ENCODE measurements around the gene ADAMTS16.

Gene ADAMTS16

DNA sequence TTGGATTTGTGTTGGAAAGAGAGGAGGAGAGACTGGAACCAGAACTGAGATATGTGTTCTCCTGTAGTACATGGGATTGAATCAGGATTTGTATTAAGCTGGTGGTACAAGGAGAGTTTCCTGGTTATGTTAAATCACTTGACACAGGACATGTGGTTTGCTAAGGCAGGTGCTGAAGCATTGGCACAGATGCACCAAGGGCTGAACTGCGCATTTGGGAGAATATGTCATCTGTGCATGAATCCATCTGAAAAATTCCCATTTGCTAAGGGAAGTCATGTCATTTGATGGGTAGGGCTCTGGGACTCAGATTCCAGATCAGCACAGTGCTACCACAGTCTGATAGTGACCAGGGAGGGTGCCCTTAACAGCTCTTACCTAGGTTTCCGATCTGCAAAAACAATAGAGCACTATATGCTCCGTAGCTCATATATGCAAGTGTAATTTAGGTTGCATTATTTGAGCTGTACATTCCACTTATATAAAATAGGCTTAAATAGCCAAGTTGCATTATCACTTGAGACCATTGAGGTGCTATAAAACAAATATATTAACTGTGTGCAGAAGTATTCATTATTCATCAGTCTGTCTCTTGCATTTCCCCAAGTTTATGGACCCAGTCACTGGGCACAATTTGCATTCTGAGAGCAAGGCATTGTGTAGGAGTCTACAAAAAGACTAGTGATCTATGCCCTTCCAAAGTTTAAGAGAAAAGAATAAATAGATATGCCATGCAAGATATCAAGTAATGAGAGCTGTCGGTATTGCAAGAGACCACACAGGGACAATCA is 55.2 kb downstream of the ADAMTS16 start:
- ATAC-seq, result no peak
- no peak for TF ChIP-seq RARB (CRISPR knock-in tag; IDR thresholded peaks at IDR 0.05)

DNA sequence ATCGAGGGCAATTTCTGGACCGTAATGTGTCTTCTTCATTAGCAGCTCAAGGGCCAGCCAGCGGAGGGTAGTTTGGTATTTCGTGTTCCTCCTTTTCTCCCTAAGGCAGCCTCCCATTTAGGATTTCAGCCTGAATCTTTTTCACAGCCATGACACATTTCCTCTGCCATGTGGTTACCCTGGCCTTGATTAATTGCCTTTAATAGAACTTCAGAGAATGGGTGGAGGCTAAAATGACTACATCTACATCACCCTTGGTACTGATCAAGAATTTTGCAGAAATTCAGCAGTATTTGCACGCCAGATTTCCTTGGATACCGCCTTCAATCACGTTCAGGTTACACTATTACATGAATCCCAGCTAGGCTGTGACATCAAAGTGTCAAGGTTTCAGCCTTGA is 58.0 kb downstream of the ADAMTS16 start:
- TF ChIP-seq ARNTL (CRISPR knock-in tag; IDR thresholded peaks at IDR 0.05; ENCODE audit: borderline replicate concordance, low read depth) (no peak), SNAI2 (CRISPR knock-in tag; IDR thresholded peaks at IDR 0.05) (no peak), PPARA (CRISPR knock-in tag; IDR thresholded peaks at IDR 0.05; ENCODE audit: borderline replicate concordance) (no peak), ZNF70 (CRISPR knock-in tag; IDR thresholded peaks at IDR 0.05) (no peak)
- TF ChIP-seq, protein P1, sequence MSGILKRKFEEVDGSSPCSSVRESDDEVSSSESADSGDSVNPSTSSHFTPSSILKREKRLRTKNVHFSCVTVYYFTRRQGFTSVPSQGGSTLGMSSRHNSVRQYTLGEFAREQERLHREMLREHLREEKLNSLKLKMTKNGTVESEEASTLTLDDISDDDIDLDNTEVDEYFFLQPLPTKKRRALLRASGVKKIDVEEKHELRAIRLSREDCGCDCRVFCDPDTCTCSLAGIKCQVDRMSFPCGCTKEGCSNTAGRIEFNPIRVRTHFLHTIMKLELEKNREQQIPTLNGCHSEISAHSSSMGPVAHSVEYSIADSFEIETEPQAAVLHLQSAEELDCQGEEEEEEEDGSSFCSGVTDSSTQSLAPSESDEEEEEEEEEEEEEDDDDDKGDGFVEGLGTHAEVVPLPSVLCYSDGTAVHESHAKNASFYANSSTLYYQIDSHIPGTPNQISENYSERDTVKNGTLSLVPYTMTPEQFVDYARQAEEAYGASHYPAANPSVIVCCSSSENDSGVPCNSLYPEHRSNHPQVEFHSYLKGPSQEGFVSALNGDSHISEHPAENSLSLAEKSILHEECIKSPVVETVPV (CRISPR knock-in tag; IDR thresholded peaks at IDR 0.05), result no peak
- no peak for ATAC-seq

DNA sequence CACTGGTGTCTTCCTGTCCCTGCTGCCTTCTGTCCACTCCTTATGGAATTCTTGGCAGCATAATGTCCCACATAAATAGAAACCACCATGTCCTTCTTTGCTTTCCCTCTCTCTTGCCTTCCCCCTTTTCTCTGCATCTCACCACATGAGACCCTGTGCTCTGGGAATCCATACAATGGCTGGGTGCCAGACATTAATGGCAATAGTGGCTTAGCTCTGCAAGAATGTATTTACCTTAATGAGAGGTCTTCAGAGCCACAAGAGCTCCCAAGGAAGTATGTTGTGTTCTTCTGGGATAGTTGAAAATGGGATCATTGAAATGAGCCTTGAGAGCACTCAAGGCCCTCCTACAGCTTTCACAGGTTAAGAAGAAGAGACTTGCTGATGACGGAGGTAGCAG is 58.7 kb downstream of the ADAMTS16 start:
- no peak for ATAC-seq
- TF ChIP-seq TOX (CRISPR knock-in tag; IDR thresholded peaks at IDR 0.05; ENCODE audit: borderline replicate concordance), result no peak

DNA sequence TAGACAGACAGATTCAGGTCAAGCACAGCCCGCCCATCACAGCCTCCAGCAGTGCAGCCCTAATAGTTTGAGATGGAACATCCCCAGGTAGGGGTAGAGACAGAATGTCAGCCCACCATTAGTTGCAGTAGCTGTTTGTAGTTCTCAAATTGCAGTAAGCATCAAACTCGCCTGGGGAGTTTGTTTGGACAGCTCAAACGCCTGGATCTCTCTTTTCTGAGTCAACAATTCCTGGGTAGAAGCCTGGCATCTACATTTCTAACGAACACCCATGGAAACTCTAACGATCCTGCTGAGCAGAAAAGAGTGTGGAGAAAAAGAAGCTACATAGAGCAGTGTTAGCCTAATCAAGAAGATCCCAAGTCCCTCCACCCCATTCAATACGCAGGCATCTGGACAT is 59.4 kb downstream of the ADAMTS16 start:
- TF ChIP-seq ZNF8 (CRISPR knock-in tag; IDR thresholded peaks at IDR 0.05), result no peak
- no peak for TF ChIP-seq ZC3H10 (CRISPR knock-in tag; IDR thresholded peaks at IDR 0.05)
- TF ChIP-seq TCF4 (CRISPR knock-in tag; IDR thresholded peaks at IDR 0.05; ENCODE audit: borderline replicate concordance), result no peak
- no peak for TF ChIP-seq SNAI2 (CRISPR knock-in tag; IDR thresholded peaks at IDR 0.05)
- TF ChIP-seq, protein P2, sequence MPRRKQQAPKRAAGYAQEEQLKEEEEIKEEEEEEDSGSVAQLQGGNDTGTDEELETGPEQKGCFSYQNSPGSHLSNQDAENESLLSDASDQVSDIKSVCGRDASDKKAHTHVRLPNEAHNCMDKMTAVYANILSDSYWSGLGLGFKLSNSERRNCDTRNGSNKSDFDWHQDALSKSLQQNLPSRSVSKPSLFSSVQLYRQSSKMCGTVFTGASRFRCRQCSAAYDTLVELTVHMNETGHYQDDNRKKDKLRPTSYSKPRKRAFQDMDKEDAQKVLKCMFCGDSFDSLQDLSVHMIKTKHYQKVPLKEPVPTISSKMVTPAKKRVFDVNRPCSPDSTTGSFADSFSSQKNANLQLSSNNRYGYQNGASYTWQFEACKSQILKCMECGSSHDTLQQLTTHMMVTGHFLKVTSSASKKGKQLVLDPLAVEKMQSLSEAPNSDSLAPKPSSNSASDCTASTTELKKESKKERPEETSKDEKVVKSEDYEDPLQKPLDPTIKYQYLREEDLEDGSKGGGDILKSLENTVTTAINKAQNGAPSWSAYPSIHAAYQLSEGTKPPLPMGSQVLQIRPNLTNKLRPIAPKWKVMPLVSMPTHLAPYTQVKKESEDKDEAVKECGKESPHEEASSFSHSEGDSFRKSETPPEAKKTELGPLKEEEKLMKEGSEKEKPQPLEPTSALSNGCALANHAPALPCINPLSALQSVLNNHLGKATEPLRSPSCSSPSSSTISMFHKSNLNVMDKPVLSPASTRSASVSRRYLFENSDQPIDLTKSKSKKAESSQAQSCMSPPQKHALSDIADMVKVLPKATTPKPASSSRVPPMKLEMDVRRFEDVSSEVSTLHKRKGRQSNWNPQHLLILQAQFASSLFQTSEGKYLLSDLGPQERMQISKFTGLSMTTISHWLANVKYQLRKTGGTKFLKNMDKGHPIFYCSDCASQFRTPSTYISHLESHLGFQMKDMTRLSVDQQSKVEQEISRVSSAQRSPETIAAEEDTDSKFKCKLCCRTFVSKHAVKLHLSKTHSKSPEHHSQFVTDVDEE (CRISPR knock-in tag; IDR thresholded peaks at IDR 0.05), result no peak
- TF ChIP-seq, protein P3, sequence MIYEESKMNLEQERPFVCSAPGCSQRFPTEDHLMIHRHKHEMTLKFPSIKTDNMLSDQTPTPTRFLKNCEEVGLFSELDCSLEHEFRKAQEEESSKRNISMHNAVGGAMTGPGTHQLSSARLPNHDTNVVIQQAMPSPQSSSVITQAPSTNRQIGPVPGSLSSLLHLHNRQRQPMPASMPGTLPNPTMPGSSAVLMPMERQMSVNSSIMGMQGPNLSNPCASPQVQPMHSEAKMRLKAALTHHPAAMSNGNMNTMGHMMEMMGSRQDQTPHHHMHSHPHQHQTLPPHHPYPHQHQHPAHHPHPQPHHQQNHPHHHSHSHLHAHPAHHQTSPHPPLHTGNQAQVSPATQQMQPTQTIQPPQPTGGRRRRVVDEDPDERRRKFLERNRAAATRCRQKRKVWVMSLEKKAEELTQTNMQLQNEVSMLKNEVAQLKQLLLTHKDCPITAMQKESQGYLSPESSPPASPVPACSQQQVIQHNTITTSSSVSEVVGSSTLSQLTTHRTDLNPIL (CRISPR knock-in tag; IDR thresholded peaks at IDR 0.05; ENCODE audit: low read depth), result no peak
- no peak for TF ChIP-seq PPARA (CRISPR knock-in tag; IDR thresholded peaks at IDR 0.05; ENCODE audit: borderline replicate concordance)
- TF ChIP-seq BACH2 (CRISPR knock-in tag; IDR thresholded peaks at IDR 0.05; ENCODE audit: borderline replicate concordance), result no peak
- no peak for TF ChIP-seq GLIS3 (CRISPR knock-in tag; IDR thresholded peaks at IDR 0.05)
- no peak for TF ChIP-seq ZFP3 (CRISPR knock-in tag; IDR thresholded peaks at IDR 0.05)
- TF ChIP-seq ZNF565 (CRISPR knock-in tag; conservative IDR thresholded peaks at IDR 0.05; ENCODE audit: low read depth), result no peak
- TF ChIP-seq TOX (CRISPR knock-in tag; IDR thresholded peaks at IDR 0.05; ENCODE audit: borderline replicate concordance), result no peak
- no peak for TF ChIP-seq ARNTL (CRISPR knock-in tag; IDR thresholded peaks at IDR 0.05; ENCODE audit: borderline replicate concordance, low read depth)
- no peak for TF ChIP-seq ESRRG (CRISPR knock-in tag; IDR thresholded peaks at IDR 0.05)
- TF ChIP-seq ISL1 (CRISPR knock-in tag; IDR thresholded peaks at IDR 0.05), result no peak
- no peak for TF ChIP-seq ZNF70 (CRISPR knock-in tag; IDR thresholded peaks at IDR 0.05)
- no peak for ATAC-seq

DNA sequence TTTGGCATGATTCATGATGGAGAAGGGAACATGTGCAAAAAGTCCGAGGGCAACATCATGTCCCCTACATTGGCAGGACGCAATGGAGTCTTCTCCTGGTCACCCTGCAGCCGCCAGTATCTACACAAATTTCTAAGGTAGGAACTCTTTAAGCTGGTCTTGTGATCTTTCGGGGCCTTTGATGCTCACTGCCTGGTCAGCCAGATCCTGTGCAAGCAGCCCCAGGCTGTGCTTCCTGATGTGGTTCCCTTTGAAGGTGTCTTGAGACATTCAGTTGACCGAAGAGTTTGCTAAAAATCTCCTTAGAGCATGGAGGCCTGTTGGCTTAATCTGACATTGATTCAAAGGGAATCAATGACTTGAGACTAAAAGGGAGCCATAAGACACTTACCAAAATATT is 60.0 kb downstream of the ADAMTS16 start:
- no peak for ATAC-seq
- TF ChIP-seq ZC3H10 (CRISPR knock-in tag; IDR thresholded peaks at IDR 0.05) (no peak), ZNF565 (CRISPR knock-in tag; conservative IDR thresholded peaks at IDR 0.05; ENCODE audit: low read depth) (no peak), ESRRG (CRISPR knock-in tag; IDR thresholded peaks at IDR 0.05) (no peak), OSR1 (CRISPR knock-in tag; IDR thresholded peaks at IDR 0.05) (no peak), PPARA (CRISPR knock-in tag; IDR thresholded peaks at IDR 0.05; ENCODE audit: borderline replicate concordance) (no peak), BACH2 (CRISPR knock-in tag; IDR thresholded peaks at IDR 0.05; ENCODE audit: borderline replicate concordance) (no peak), ZFP30 (CRISPR knock-in tag; IDR thresholded peaks at IDR 0.05) (no peak), ARNTL (CRISPR knock-in tag; IDR thresholded peaks at IDR 0.05; ENCODE audit: borderline replicate concordance, low read depth) (no peak)
- TF ChIP-seq, protein P1 (CRISPR knock-in tag; IDR thresholded peaks at IDR 0.05), result no peak
- TF ChIP-seq, protein P4, sequence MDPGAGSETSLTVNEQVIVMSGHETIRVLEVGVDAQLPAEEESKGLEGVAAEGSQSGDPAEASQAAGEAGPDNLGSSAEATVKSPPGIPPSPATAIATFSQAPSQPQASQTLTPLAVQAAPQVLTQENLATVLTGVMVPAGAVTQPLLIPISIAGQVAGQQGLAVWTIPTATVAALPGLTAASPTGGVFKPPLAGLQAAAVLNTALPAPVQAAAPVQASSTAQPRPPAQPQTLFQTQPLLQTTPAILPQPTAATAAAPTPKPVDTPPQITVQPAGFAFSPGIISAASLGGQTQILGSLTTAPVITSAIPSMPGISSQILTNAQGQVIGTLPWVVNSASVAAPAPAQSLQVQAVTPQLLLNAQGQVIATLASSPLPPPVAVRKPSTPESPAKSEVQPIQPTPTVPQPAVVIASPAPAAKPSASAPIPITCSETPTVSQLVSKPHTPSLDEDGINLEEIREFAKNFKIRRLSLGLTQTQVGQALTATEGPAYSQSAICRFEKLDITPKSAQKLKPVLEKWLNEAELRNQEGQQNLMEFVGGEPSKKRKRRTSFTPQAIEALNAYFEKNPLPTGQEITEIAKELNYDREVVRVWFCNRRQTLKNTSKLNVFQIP (CRISPR knock-in tag; IDR thresholded peaks at IDR 0.05; ENCODE audit: borderline replicate concordance, low read depth), result no peak
- TF ChIP-seq, protein P5, sequence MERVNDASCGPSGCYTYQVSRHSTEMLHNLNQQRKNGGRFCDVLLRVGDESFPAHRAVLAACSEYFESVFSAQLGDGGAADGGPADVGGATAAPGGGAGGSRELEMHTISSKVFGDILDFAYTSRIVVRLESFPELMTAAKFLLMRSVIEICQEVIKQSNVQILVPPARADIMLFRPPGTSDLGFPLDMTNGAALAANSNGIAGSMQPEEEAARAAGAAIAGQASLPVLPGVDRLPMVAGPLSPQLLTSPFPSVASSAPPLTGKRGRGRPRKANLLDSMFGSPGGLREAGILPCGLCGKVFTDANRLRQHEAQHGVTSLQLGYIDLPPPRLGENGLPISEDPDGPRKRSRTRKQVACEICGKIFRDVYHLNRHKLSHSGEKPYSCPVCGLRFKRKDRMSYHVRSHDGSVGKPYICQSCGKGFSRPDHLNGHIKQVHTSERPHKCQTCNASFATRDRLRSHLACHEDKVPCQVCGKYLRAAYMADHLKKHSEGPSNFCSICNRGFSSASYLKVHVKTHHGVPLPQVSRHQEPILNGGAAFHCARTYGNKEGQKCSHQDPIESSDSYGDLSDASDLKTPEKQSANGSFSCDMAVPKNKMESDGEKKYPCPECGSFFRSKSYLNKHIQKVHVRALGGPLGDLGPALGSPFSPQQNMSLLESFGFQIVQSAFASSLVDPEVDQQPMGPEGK (CRISPR knock-in tag; IDR thresholded peaks at IDR 0.05; ENCODE audit: borderline replicate concordance), result no peak

All from SK-N-SH treated with all-trans-retinoic acid at 6 μM for 48 hours (cell line).